ENCODE measurements around the gene ARPC5L. TPM values are rescaled to one million over a fixed set of nuclear protein-coding genes. Genes with fewer than 3 reads are reported as not detected.

ARPC5L gene
- total RNA-seq, 2 donors from 2014 or later = 27.8 to 41.1 TPM

- no peak for TF ChIP-seq CTCF (IDR thresholded peaks at IDR 0.05)
- TF ChIP-seq POLR2AphosphoS5 (IDR thresholded peaks at IDR 0.05) = no peak
- no peak for TF ChIP-seq POLR2A (IDR thresholded peaks at IDR 0.05)
- Histone ChIP-seq H3K9me3 (no peaks in the 10 kb centered on the region), H3K4me1 (replicated peaks) (peaks cover 4% of the 10 kb centered on the region), H3K36me3 (peaks cover 8 to 12% of the 10 kb centered on the region in 2 donors), H3K4me3 (peak overlapping the region; percentile 30 to 34), H3K27ac (no peak overlapping the region), H3K27me3 (replicated peaks; ENCODE audit: insufficient read depth) (no peaks in the 10 kb centered on the region)
- intact Hi-C loops (cut with DNase I) = loop anchor here (1.0 to 10.0 kb wide), 2 partner anchors 79 to 521 kb away; no protein-coding TSS in a partner anchor
- DNase-seq (ENCODE audit: low spot score) = no peak
- WGBS = 61% methylated on average over 11 of the region's 11 CpGs
Observed at GRCh38 chr9:124853605-124854143, 8.3 kb upstream of the ARPC5L start.

- no peaks in the 10 kb centered on the region for H3K27me3 ChIP-seq (replicated peaks; ENCODE audit: insufficient read depth)
- H3K4me1 ChIP-seq (replicated peaks) = peaks cover 4% of the 10 kb centered on the region
- WGBS = 58% methylated on average over 8 of the region's 8 CpGs
- no peak overlapping the region for H3K4me3 ChIP-seq
- intact Hi-C loops (cut with DNase I) = loop anchor here (10.0 kb wide), 1 partner anchor 521 kb away; no protein-coding TSS in a partner anchor
- H3K9me3 ChIP-seq = no peaks in the 10 kb centered on the region
- TF ChIP-seq CTCF (IDR thresholded peaks at IDR 0.05) (no peak), POLR2A (IDR thresholded peaks at IDR 0.05) (no peak), POLR2AphosphoS5 (IDR thresholded peaks at IDR 0.05) (no peak)
- peaks cover 8 to 12% of the 10 kb centered on the region in 2 donors for H3K36me3 ChIP-seq
- H3K27ac ChIP-seq = no peak overlapping the region
- no peak for DNase-seq (ENCODE audit: low spot score)
Observed at GRCh38 chr9:124854161-124854560, 7.8 kb upstream of the ARPC5L start.

GRCh38 chr9:124854822-124855221 is 7.1 kb upstream of the ARPC5L start:
- no peak for TF ChIP-seq POLR2A (IDR thresholded peaks at IDR 0.05)
- no peak for TF ChIP-seq CTCF (IDR thresholded peaks at IDR 0.05)
- no peak for TF ChIP-seq POLR2AphosphoS5 (IDR thresholded peaks at IDR 0.05)
- Histone ChIP-seq H3K4me1 (replicated peaks) (peaks cover 4% of the 10 kb centered on the region), H3K4me3 (no peak overlapping the region), H3K9me3 (no peaks in the 10 kb centered on the region), H3K27me3 (replicated peaks; ENCODE audit: insufficient read depth) (no peaks in the 10 kb centered on the region), H3K27ac (no peak overlapping the region), H3K36me3 (peaks cover 8 to 12% of the 10 kb centered on the region in 2 donors)
- 72% methylated on average over 7 of the region's 7 CpGs for WGBS
- DNase-seq (ENCODE audit: low spot score) = no peak
- intact Hi-C loops (cut with DNase I) = loop anchor here (10.0 kb wide), 1 partner anchor 520 kb away; no protein-coding TSS in a partner anchor

- Histone ChIP-seq H3K9me3 (no peaks in the 10 kb centered on the region), H3K4me3 (no peak overlapping the region), H3K4me1 (replicated peaks) (peaks cover 9% of the 10 kb centered on the region), H3K36me3 (peaks cover 8 to 16% of the 10 kb centered on the region in 2 donors), H3K27ac (no peak overlapping the region), H3K27me3 (replicated peaks; ENCODE audit: insufficient read depth) (no peaks in the 10 kb centered on the region)
- intact Hi-C loops (cut with DNase I) = loop anchor here (10.0 kb wide), 1 partner anchor 519 kb away; no protein-coding TSS in a partner anchor
- WGBS = 86% methylated on average over 17 of the region's 18 CpGs
- DNase-seq (ENCODE audit: low spot score) = no peak
- TF ChIP-seq CTCF (IDR thresholded peaks at IDR 0.05) (no peak), POLR2A (IDR thresholded peaks at IDR 0.05) (no peak), POLR2AphosphoS5 (IDR thresholded peaks at IDR 0.05) (no peak)
Observed at GRCh38 chr9:124855566-124855943, 6.4 kb upstream of the ARPC5L start.
